Ectodermal cell (in vitro differentiated cells): ENCODE data around the gene RECQL5.
"Not testable (repeated sequence)": the region's sequence is repeated elsewhere in the genome, so short reads cannot be mapped to it uniquely, and the experiment has no call there.

Experiments
- H3K27ac ChIP-seq: 2 replicates; pipeline ENCODE4 v1.7.0; 2013; ENCODE audit warnings: mild to moderate bottlenecking, low read depth, low read length; ENCODE audit not compliant: insufficient read depth, poor library complexity, severe bottlenecking
- H3K27me3 ChIP-seq: 2 replicates; pipeline ENCODE4 v1.7.0; 2013; ENCODE audit warnings: mild to moderate bottlenecking, low read length; ENCODE audit not compliant: insufficient read depth, control insufficient read depth, poor library complexity, severe bottlenecking
- H3K36me3 ChIP-seq: one replicate; pipeline ENCODE4 v1.7.0; 2013; ENCODE audit warnings: low read length; ENCODE audit not compliant: control insufficient read depth, insufficient read depth
- H3K4me1 ChIP-seq: one replicate; pipeline ENCODE4 v1.7.0; 2013; ENCODE audit warnings: low read length; ENCODE audit not compliant: control insufficient read depth, insufficient read depth
- H3K4me3 ChIP-seq: 2 replicates; pipeline ENCODE4 v1.7.0; 2013; ENCODE audit warnings: low read depth, low read length, control low read depth; ENCODE audit not compliant: insufficient read depth
- H3K9me3 ChIP-seq: 2 replicates; pipeline ENCODE4 v1.7.0; 2013; ENCODE audit warnings: mild to moderate bottlenecking, low read length, moderate library complexity; ENCODE audit not compliant: control insufficient read depth
- WGBS, 2 experiments: methylation state at CpG; one replicate each; pipeline ENCODE4 v1.1.7; 2013; ENCODE audit warnings: missing lambda C conversion rate in 2 of 2; 5-methylcytosine and 5-hydroxymethylcytosine counted together

RECQL5 gene

GRCh38 chr17:75594499-75595283 lies 72.3 kb downstream of the RECQL5 start:
- Histone ChIP-seq H3K27ac (no peak overlapping the region), H3K4me1 (no peaks in the 10 kb centered on the region), H3K27me3 (peaks cover 9% of the 10 kb centered on the region), H3K9me3 (no peaks in the 10 kb centered on the region), H3K4me3 (no peak overlapping the region), H3K36me3 (no peaks in the 10 kb centered on the region)
- 89 to 91% methylated on average over 28 of the region's 28 CpGs for WGBS, 2 experiments

- not testable (repeated sequence) for H3K36me3 ChIP-seq, H3K4me3 ChIP-seq, H3K27ac ChIP-seq, H3K4me1 ChIP-seq, H3K9me3 ChIP-seq
- WGBS, 2 experiments: 92 to 94% methylated on average over 9 of the region's 9 CpGs
- peaks cover 17% of the 10 kb centered on the region for H3K27me3 ChIP-seq
These were observed 73.5 kb downstream of the RECQL5 start for GRCh38 chr17:75593430-75593829.

DNA sequence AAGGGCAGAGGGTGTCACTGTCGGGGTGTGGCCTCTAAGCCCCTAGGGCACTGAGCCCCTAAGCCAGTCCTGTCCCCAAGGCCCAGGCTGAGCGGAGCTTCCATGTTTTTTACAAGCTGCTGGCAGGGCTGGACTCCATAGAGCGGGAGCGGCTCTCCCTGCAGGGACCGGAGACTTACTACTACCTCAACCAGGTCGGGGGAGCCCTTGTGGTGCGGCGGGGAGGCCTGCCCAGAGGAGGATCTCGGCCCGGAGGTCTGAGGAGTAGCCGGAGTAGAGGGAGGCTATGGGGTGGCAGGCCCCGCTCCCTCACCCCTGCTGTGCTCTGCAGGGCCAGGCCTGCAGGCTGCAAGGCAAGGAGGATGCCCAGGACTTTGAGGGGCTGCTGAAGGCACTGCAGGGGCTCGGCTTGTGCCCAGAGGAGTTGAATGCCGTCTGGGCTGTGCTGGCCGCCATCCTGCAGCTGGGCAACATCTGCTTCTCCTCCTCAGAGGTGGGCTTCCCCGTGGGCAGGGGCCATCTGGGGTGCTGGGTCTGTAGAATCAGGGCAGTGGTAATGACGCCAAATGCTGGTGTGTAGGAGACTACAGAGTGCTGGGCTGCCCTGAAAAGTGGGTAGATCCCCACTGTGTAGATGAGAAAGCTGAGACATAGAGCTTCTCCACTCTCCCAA lies 74.5 kb downstream of the RECQL5 start:
- Histone ChIP-seq H3K4me3 (no peak overlapping the region), H3K36me3 (no peaks in the 10 kb centered on the region), H3K27me3 (peaks cover 26% of the 10 kb centered on the region), H3K27ac (no peak overlapping the region), H3K9me3 (no peaks in the 10 kb centered on the region), H3K4me1 (no peaks in the 10 kb centered on the region)
- WGBS, 2 experiments: 89 to 90% methylated on average over 17 of the region's 17 CpGs

GRCh38 chr17:75591722-75592302 lies 75.1 kb downstream of the RECQL5 start:
- H3K27ac ChIP-seq: no peak overlapping the region
- peaks cover 33% of the 10 kb centered on the region for H3K27me3 ChIP-seq
- WGBS, 2 experiments: 87 to 90% methylated on average over 7 of the region's 7 CpGs
- H3K9me3 ChIP-seq: no peaks in the 10 kb centered on the region
- no peak overlapping the region for H3K4me3 ChIP-seq
- no peaks in the 10 kb centered on the region for H3K36me3 ChIP-seq
- H3K4me1 ChIP-seq: no peaks in the 10 kb centered on the region

GRCh38 chr17:75590849-75591721 lies 75.9 kb downstream of the RECQL5 start:
- H3K36me3 ChIP-seq: no peaks in the 10 kb centered on the region
- H3K9me3 ChIP-seq: no peaks in the 10 kb centered on the region
- no peak overlapping the region for H3K27ac ChIP-seq
- H3K27me3 ChIP-seq: peaks cover 34% of the 10 kb centered on the region
- H3K4me3 ChIP-seq: no peak overlapping the region
- H3K4me1 ChIP-seq: no peaks in the 10 kb centered on the region
- WGBS, 2 experiments: 91 to 92% methylated on average over 12 of the region's 12 CpGs

DNA sequence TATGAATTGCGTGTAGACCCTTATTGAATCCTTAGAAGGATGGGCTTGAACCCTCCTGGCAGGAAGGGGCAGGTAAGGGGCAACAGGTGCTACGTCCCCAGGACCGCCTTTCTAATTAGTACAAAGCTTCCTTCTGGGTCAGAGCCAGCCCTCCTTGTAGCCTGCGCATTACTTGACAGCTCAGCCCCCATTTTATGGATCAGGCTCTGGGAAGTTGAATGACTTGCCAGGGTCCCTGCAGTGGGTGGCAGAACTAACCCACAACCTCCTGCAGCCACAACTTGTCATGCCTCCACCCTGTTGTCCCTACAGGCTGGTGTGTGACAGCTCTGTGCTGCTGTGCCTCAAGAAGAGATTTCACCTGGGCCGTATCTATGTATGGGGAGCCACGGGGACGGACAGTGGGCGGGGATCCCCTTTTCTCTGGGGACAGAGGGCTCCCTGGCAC lies 76.6 kb downstream of the RECQL5 start:
- no peak overlapping the region for H3K4me3 ChIP-seq
- H3K4me1 ChIP-seq: no peaks in the 10 kb centered on the region
- peaks cover 34% of the 10 kb centered on the region for H3K27me3 ChIP-seq
- no peak overlapping the region for H3K27ac ChIP-seq
- no peaks in the 10 kb centered on the region for H3K9me3 ChIP-seq
- WGBS, 2 experiments: 92 to 95% methylated on average over 8 of the region's 8 CpGs
- H3K36me3 ChIP-seq: no peaks in the 10 kb centered on the region

- 85% methylated on average over 29 of the region's 29 CpGs for WGBS, 2 experiments
- Histone ChIP-seq H3K4me3 (peak overlapping the region; percentile 53), H3K36me3 (no peaks in the 10 kb centered on the region), H3K27ac (no peak overlapping the region), H3K27me3 (peaks cover 34% of the 10 kb centered on the region), H3K4me1 (no peaks in the 10 kb centered on the region), H3K9me3 (no peaks in the 10 kb centered on the region)
These were observed 77.0 kb downstream of the RECQL5 start for GRCh38 chr17:75589919-75590303.

- 10 to 12% methylated on average over 100 of the region's 100 CpGs for WGBS, 2 experiments
- Histone ChIP-seq H3K4me1 (no peaks in the 10 kb centered on the region), H3K36me3 (no peaks in the 10 kb centered on the region), H3K4me3 (peak overlapping the region; percentile 53), H3K27me3 (peaks cover 34% of the 10 kb centered on the region), H3K27ac (no peak overlapping the region), H3K9me3 (no peaks in the 10 kb centered on the region)
These were observed 77.7 kb downstream of the RECQL5 start for GRCh38 chr17:75589012-75589918.

- Histone ChIP-seq H3K4me3 (peak overlapping the region; percentile 36), H3K9me3 (no peaks in the 10 kb centered on the region), H3K36me3 (no peaks in the 10 kb centered on the region), H3K4me1 (no peaks in the 10 kb centered on the region), H3K27me3 (peaks cover 34% of the 10 kb centered on the region), H3K27ac (no peak overlapping the region)
- WGBS, 2 experiments: 14 to 15% methylated on average over 49 of the region's 49 CpGs
These were observed 78.3 kb downstream of the RECQL5 start for GRCh38 chr17:75588596-75589011.
